Heart right ventricle (tissue), 16 donors: ENCODE results near the gene KLB. TPM values are rescaled to one million over a fixed set of nuclear protein-coding genes. Genes with fewer than 3 reads are reported as not detected.
"Not testable (repeated sequence)": the region's sequence is repeated elsewhere in the genome, so short reads cannot be mapped to it uniquely, and the experiment has no call there.

ENCODE experiments used
- ATAC-seq, 8 donors: fragments of 200-7000 bp; cut with Tn5 transposase; one replicate each; pipeline ENCODE4 v1.9.1; 2020; ENCODE audit warnings: mild to moderate bottlenecking in 8 of 8, moderate library complexity in 8 of 8, moderate number of reproducible peaks in 1 of 8
- DNase-seq, 2 donors: peaks; one replicate each; pipeline ENCODE4 v3.0.0-alpha.2; 2020
- H3K27ac ChIP-seq, 10 donors: fragments of 200-600 bp; sonication (generic) in 2 of 10; one replicate each; pipeline versions ENCODE4 v1.5.0 to v1.8.0; 2020 to 2022; ENCODE audit warnings: mild to moderate bottlenecking in 3 of 10
- H3K27me3 ChIP-seq, 7 donors: fragments of 200-600 bp; one replicate each; pipeline ENCODE4 v1.8.0; 2021 to 2022; ENCODE audit warnings: mild to moderate bottlenecking in 2 of 7
- H3K36me3 ChIP-seq, 9 donors: fragments of 200-600 bp; sonication (generic) in 1 of 9; one replicate each; pipeline versions ENCODE4 v1.5.0 to v1.8.0; 2020 to 2022; ENCODE audit warnings: mild to moderate bottlenecking in 2 of 9
- H3K4me1 ChIP-seq, 9 donors: fragments of 200-600 bp; sonication (generic) in 1 of 9; one replicate each; pipeline versions ENCODE4 v1.5.0 to v1.8.0; 2020 to 2022; ENCODE audit warnings: mild to moderate bottlenecking in 4 of 9
- H3K4me3 ChIP-seq, 10 donors: fragments of 200-600 bp; sonication (generic) in 2 of 10; one replicate each; pipeline versions ENCODE4 v1.5.0 to v1.8.0; 2020 to 2022; ENCODE audit warnings: mild to moderate bottlenecking in 7 of 10, moderate library complexity in 2 of 10
- H3K9me3 ChIP-seq, 11 donors: fragments of 200-600 bp in 10 of 11; sonication (generic) in 2 of 11; one replicate each; pipeline versions ENCODE4 v1.5.0 to v1.8.0; 2013 to 2022; ENCODE audit warnings: mild to moderate bottlenecking in 2 of 11, control low read depth in 1 of 11, moderate library complexity in 1 of 11
- WGBS, 2 donors: extraction: QIAGEN DNeasy Blood & Tissue Kit; methylation state at CpG; one replicate each; pipeline ENCODE4 v1.1.7; 2013; ENCODE audit warnings: inconsistent platforms in 1 of 2; 5-methylcytosine and 5-hydroxymethylcytosine counted together
- intact Hi-C, 10 donors: fragments of 100-400 bp; cut with DNase I; formaldehyde crosslinking; loops; one replicate each; pipeline versions ENCODE4 v1.11.1 to v1.14.2; 2022
- long read RNA-seq, 3 donors: library from polyadenylated mRNA; unstranded; transcript quantifications; one replicate each; pipeline ENCODE4 v2.0.0, GENCODE V29; 2020 to 2021
- polyA plus RNA-seq, 2 donors: library from polyadenylated mRNA; stranded (reverse); fragments of 200-250 nt; gene quantifications; one replicate each; pipeline ENCODE4 v1.2.3, GENCODE V29; 2013
- total RNA-seq, 10 donors: library from RNA; stranded (reverse); fragmentation: NEBNext Ultra II Directional in 3 of 10; extraction: Animal tissue kit (Norgen Biotek cat#: 25700) in 3 of 10; gene quantifications; one replicate each; pipeline versions ENCODE4 v1.2.1 to v1.2.4, GENCODE V29; 2021 to 2023
- TF ChIP-seq, protein P1 (sequence below), 9 donors: fragments of 200-600 bp; sonication (generic) in 2 of 9; IDR thresholded peaks; one replicate each; pipeline versions ENCODE4 v1.5.0 to v1.8.0; 2021 to 2022; ENCODE audit warnings: antibody characterized with exemption in 9 of 9, mild to moderate bottlenecking in 5 of 9, moderate library complexity in 1 of 9
- donor health status: Arrhythmogenic right ventricular cardiomyopathy.
- donor health status: ischemic (EF 13 %, LVEDD 7.1; RV severe dilation, severe dysfunction).
- donor health status: healthy with polysubstance abuse.
- donor health status: DM: no; HTN: yes; CAD: no.
- donor health status: DM: no; HTN: no; CAD: no.
- donor health status: ischemic (EF 25% LVEDD 6.9; RV normal size, moderate dysfunction).
- donor health status: ischemic (EF 25% LVEDD 5.7; RV mildly dilated, moderate dysfunction).
- donor health status: healthy.
- donor health status: DM: yes; HTN: yes; CAD: no.
- donor health status: Ischemic cardiomyopathy.
- donor health status: ischemic (EF 35%, LVEDD 5.7; RV mildly dilated, moderate dysfunction).
- donor health status: nonischemic (EF 11% LVEDD 7.7; RV severe dilation, severe dysfunction).
- donor health status: DM: yes; HTN: yes; CAD: no.
- donor health status: PGD.
- donor health status: ischemic (EF 29% LVEDD 5.4; RV normal size, mild dysfunction).
- donor health status: nonischemic (EF 23%, LVEDD 6.1; RV moderate dilation, normal function).

KLB gene
- total RNA-seq (under 1 TPM in 6 of 10 donors, not detected in 4; 0.08 to 0.53 (median 0.24) TPM), polyA plus RNA-seq (under 1 TPM; 0.19 to 0.29 TPM)
- long read RNA-seq, donor 1 = 0 reads
- long read RNA-seq, donor 2 = 0 reads
- long read RNA-seq, donor 3, partial matches to known transcripts = 1 of 1 reads
- long read RNA-seq, donor 3, other reads (novel, unspliced or antisense) = 0 of 1 reads

DNA sequence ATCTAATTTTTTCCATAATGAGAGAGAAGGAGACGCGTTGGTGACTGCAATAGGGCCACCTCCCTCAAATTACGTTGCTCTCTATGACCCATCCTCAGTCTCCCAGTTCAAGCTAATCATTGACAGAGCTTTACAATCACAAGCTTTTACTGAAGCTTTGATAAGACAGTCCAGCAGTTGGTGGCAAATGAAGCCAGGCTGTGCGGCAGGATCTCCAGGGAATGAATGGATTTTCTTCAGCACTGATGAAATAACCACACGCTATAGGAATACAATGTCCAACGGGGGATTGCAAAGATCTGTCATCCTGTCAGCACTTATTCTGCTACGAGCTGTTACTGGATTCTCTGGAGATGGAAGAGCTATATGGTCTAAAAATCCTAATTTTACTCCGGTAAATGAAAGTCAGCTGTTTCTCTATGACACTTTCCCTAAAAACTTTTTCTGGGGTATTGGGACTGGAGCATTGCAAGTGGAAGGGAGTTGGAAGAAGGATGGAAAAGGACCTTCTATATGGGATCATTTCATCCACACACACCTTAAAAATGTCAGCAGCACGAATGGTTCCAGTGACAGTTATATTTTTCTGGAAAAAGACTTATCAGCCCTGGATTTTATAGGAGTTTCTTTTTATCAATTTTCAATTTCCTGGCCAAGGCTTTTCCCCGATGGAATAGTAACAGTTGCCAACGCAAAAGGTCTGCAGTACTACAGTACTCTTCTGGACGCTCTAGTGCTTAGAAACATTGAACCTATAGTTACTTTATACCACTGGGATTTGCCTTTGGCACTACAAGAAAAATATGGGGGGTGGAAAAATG lies at the start of gene KLB:
Gene KLB (plus strand): TSS at position 168 of the 821 bp plus-strand sequence. CDS start 20 bp downstream, at position 188.
- TF ChIP-seq, protein P1, sequence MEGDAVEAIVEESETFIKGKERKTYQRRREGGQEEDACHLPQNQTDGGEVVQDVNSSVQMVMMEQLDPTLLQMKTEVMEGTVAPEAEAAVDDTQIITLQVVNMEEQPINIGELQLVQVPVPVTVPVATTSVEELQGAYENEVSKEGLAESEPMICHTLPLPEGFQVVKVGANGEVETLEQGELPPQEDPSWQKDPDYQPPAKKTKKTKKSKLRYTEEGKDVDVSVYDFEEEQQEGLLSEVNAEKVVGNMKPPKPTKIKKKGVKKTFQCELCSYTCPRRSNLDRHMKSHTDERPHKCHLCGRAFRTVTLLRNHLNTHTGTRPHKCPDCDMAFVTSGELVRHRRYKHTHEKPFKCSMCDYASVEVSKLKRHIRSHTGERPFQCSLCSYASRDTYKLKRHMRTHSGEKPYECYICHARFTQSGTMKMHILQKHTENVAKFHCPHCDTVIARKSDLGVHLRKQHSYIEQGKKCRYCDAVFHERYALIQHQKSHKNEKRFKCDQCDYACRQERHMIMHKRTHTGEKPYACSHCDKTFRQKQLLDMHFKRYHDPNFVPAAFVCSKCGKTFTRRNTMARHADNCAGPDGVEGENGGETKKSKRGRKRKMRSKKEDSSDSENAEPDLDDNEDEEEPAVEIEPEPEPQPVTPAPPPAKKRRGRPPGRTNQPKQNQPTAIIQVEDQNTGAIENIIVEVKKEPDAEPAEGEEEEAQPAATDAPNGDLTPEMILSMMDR (IDR thresholded peaks at IDR 0.05) = no peak
- 35 to 41% methylated on average over 12 of the region's 12 CpGs for WGBS, 2 donors
- Histone ChIP-seq H3K9me3 (no peaks in the 10 kb centered on the region), H3K27ac (no peak within 1 kb of the TSS), H3K36me3 (no peaks in the 10 kb centered on the region), H3K4me3 (no peak within 1 kb of the TSS), H3K4me1 (no peaks in the 10 kb centered on the region), H3K27me3 (peaks cover 0 to 12% (median 0%) of the 10 kb centered on the region in 7 donors)
- no peak for ATAC-seq
- intact Hi-C loops = no loop called here
- no peak for DNase-seq

DNA sequence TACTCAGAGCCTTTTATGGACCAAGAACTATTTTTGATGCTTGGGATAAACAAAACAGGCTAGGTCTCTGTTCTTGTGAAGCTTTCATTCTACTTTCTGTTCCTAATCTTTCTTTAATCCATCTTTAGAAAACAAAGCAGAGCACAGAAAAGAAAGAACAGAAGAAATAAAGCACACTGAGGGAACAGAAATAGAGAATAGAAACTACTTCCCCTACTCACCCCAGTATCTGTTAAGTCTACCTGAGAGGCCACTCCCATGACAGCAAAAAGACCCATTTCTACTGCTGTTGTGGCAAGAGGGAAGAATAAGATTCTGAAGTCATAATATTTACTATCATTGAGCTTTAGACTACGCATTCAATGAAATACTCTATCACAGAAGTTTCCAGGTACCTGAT lies 49.7 kb upstream of the KLB start:
- no peaks in the 10 kb centered on the region for H3K9me3 ChIP-seq
- H3K27me3 ChIP-seq = no peaks in the 10 kb centered on the region
- ATAC-seq (no peak), DNase-seq (no peak)
- peak overlapping the region in 1 of 10 donors; percentile 18 for H3K27ac ChIP-seq
- TF ChIP-seq, protein P1 (IDR thresholded peaks at IDR 0.05) = no peak
- peaks cover 0 to 6% (median 0%) of the 10 kb centered on the region in 9 donors for H3K36me3 ChIP-seq
- no peak overlapping the region for H3K4me3 ChIP-seq
- peaks cover 0 to 38% (median 20%) of the 10 kb centered on the region in 9 donors for H3K4me1 ChIP-seq
- intact Hi-C loops = no loop called here
- 95 to 97% methylated on average over 1 of the region's 1 CpG for WGBS, 2 donors

DNA sequence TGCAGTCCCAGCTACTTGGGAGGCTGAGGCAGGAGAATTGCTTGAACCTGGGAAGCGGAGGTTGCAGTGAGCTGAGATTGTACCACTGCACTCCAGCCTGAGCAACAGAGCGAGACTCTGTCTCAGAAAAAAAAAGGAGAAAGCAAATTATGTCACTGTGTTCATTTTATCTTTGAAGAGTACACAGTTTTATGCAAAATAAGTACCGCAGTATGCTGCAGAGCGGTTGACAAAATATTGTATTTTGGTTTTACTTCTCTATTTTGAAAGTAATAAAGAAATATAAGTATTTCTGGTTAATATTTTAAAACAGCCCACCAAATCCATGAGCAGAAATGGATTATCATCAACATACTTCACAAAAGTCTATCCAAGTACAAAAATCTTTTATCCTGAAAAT lies 46.1 kb upstream of the KLB start:
- H3K36me3 ChIP-seq, H3K27me3 ChIP-seq, H3K9me3 ChIP-seq, H3K27ac ChIP-seq, intact Hi-C loops, DNase-seq, H3K4me3 ChIP-seq, ATAC-seq: not testable (repeated sequence)
- H3K4me1 ChIP-seq = peaks cover 0 to 35% (median 22%) of the 10 kb centered on the region in 9 donors
- WGBS, 2 donors = 94 to 96% methylated on average over 4 of the region's 4 CpGs

DNA sequence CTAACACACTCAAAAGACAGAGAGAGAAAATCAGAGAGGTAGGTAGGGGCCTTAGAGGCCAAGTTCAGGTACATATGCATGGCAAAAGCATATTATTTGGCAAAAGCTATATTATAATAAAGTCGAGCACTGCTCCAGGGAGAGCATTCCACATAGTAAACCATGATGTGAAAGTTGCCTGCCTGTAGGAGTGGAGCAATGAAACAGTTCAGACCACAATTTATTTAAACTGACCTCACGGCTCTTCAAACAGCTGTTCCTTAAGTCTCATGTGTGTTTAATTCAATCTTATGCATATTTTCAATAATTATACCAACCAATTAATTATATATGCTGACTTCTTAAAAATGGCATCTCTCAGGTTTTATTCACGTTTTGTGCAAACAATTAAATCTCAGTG lies 43.9 kb upstream of the KLB start:
- intact Hi-C loops = no loop called here
- TF ChIP-seq, protein P1 (IDR thresholded peaks at IDR 0.05) = no peak
- Histone ChIP-seq H3K9me3 (no peaks in the 10 kb centered on the region), H3K27ac (no peak overlapping the region), H3K4me1 (peaks cover 0 to 26% (median 21%) of the 10 kb centered on the region in 9 donors), H3K27me3 (no peaks in the 10 kb centered on the region), H3K36me3 (peaks cover 0 to 6% (median 0%) of the 10 kb centered on the region in 9 donors), H3K4me3 (no peak overlapping the region)
- ATAC-seq (no peak), DNase-seq (no peak)
- WGBS, 2 donors = 76 to 79% methylated on average over 3 of the region's 3 CpGs
